Ectodermal cell (in vitro differentiated cells): Measurements from ENCODE around the gene PIK3AP1.

ENCODE experiments used
- H3K27ac ChIP-seq: 2 replicates; pipeline ENCODE4 v1.7.0; 2013; ENCODE audit warnings: mild to moderate bottlenecking, low read depth, low read length; ENCODE audit not compliant: insufficient read depth, poor library complexity, severe bottlenecking
- H3K27me3 ChIP-seq: 2 replicates; pipeline ENCODE4 v1.7.0; 2013; ENCODE audit warnings: mild to moderate bottlenecking, low read length; ENCODE audit not compliant: insufficient read depth, control insufficient read depth, poor library complexity, severe bottlenecking
- H3K36me3 ChIP-seq: one replicate; pipeline ENCODE4 v1.7.0; 2013; ENCODE audit warnings: low read length; ENCODE audit not compliant: control insufficient read depth, insufficient read depth
- H3K4me1 ChIP-seq: one replicate; pipeline ENCODE4 v1.7.0; 2013; ENCODE audit warnings: low read length; ENCODE audit not compliant: control insufficient read depth, insufficient read depth
- H3K4me3 ChIP-seq: 2 replicates; pipeline ENCODE4 v1.7.0; 2013; ENCODE audit warnings: low read depth, low read length, control low read depth; ENCODE audit not compliant: insufficient read depth
- H3K9me3 ChIP-seq: 2 replicates; pipeline ENCODE4 v1.7.0; 2013; ENCODE audit warnings: mild to moderate bottlenecking, low read length, moderate library complexity; ENCODE audit not compliant: control insufficient read depth
- WGBS, 2 experiments: methylation state at CpG; one replicate each; pipeline ENCODE4 v1.1.7; 2013; ENCODE audit warnings: missing lambda C conversion rate in 2 of 2; 5-methylcytosine and 5-hydroxymethylcytosine counted together

PIK3AP1 gene

GRCh38 chr10:96675846-96676245 lies 44.5 kb downstream of the PIK3AP1 start:
- H3K9me3 ChIP-seq, result no peaks in the 10 kb centered on the region
- 76 to 88% methylated on average over 3 of the region's 3 CpGs for WGBS, 2 experiments
- H3K27ac ChIP-seq, result no peak overlapping the region

GRCh38 chr10:96673318-96674099 lies 46.8 kb downstream of the PIK3AP1 start:
- WGBS, 2 experiments, result 85 to 86% methylated on average over 10 to 11 of the region's 11 CpGs
- H3K4me3 ChIP-seq, result no peak overlapping the region

More at GRCh38 chr10:96675846-96676245, 44.5 kb downstream of the PIK3AP1 start:
- no peaks in the 10 kb centered on the region for H3K36me3 ChIP-seq
- H3K27me3 ChIP-seq, result no peaks in the 10 kb centered on the region
- no peak overlapping the region for H3K4me3 ChIP-seq
- H3K4me1 ChIP-seq, result no peaks in the 10 kb centered on the region

GRCh38 chr10:96672481-96673175 lies 47.7 kb downstream of the PIK3AP1 start:
- no peaks in the 10 kb centered on the region for H3K27me3 ChIP-seq
- H3K36me3 ChIP-seq, result no peaks in the 10 kb centered on the region
- H3K4me3 ChIP-seq, result no peak overlapping the region
- no peak overlapping the region for H3K27ac ChIP-seq
- H3K9me3 ChIP-seq, result no peaks in the 10 kb centered on the region
- 87 to 91% methylated on average over 4 of the region's 4 CpGs for WGBS, 2 experiments
- no peaks in the 10 kb centered on the region for H3K4me1 ChIP-seq

More at GRCh38 chr10:96673318-96674099, 46.8 kb downstream of the PIK3AP1 start:
- Histone ChIP-seq H3K4me1 (no peaks in the 10 kb centered on the region), H3K9me3 (no peaks in the 10 kb centered on the region), H3K36me3 (no peaks in the 10 kb centered on the region), H3K27ac (no peak overlapping the region), H3K27me3 (no peaks in the 10 kb centered on the region)

- Histone ChIP-seq H3K36me3 (no peaks in the 10 kb centered on the region), H3K27me3 (no peaks in the 10 kb centered on the region), H3K27ac (no peak overlapping the region), H3K4me3 (no peak overlapping the region), H3K9me3 (no peaks in the 10 kb centered on the region), H3K4me1 (no peaks in the 10 kb centered on the region)
- WGBS, 2 experiments, result 81 to 86% methylated on average over 4 of the region's 4 CpGs
Measured at GRCh38 chr10:96671211-96671890, 49.0 kb downstream of the PIK3AP1 start.

- WGBS, 2 experiments, result 81 to 83% methylated on average over 4 of the region's 4 CpGs
- Histone ChIP-seq H3K4me3 (no peak overlapping the region), H3K36me3 (no peaks in the 10 kb centered on the region), H3K27me3 (no peaks in the 10 kb centered on the region), H3K9me3 (no peaks in the 10 kb centered on the region), H3K4me1 (no peaks in the 10 kb centered on the region), H3K27ac (no peak overlapping the region)
Measured at GRCh38 chr10:96670786-96671185, 49.5 kb downstream of the PIK3AP1 start.

- Histone ChIP-seq H3K4me3 (no peak overlapping the region), H3K4me1 (no peaks in the 10 kb centered on the region), H3K9me3 (no peaks in the 10 kb centered on the region), H3K36me3 (no peaks in the 10 kb centered on the region), H3K27me3 (no peaks in the 10 kb centered on the region), H3K27ac (no peak overlapping the region)
- 96% methylated on average over 3 of the region's 3 CpGs for WGBS, 2 experiments
Measured at GRCh38 chr10:96667401-96667800, 52.9 kb downstream of the PIK3AP1 start.

- 88 to 94% methylated on average over 3 of the region's 3 CpGs for WGBS, 2 experiments
- Histone ChIP-seq H3K9me3 (no peaks in the 10 kb centered on the region), H3K4me1 (no peaks in the 10 kb centered on the region), H3K27ac (no peak overlapping the region), H3K4me3 (no peak overlapping the region), H3K27me3 (no peaks in the 10 kb centered on the region), H3K36me3 (no peaks in the 10 kb centered on the region)
Measured at GRCh38 chr10:96666741-96667140, 53.6 kb downstream of the PIK3AP1 start.

- no peaks in the 10 kb centered on the region for H3K36me3 ChIP-seq
- H3K4me1 ChIP-seq, result no peaks in the 10 kb centered on the region
- no peaks in the 10 kb centered on the region for H3K9me3 ChIP-seq
- 96 to 97% methylated on average over 6 of the region's 6 CpGs for WGBS, 2 experiments
- no peak overlapping the region for H3K27ac ChIP-seq
- H3K27me3 ChIP-seq, result no peaks in the 10 kb centered on the region
- H3K4me3 ChIP-seq, result no peak overlapping the region
Measured at GRCh38 chr10:96665306-96665705, 55.0 kb downstream of the PIK3AP1 start.

- Histone ChIP-seq H3K27me3 (no peaks in the 10 kb centered on the region), H3K36me3 (no peaks in the 10 kb centered on the region), H3K4me3 (no peak overlapping the region), H3K4me1 (no peaks in the 10 kb centered on the region), H3K9me3 (no peaks in the 10 kb centered on the region), H3K27ac (no peak overlapping the region)
- 77% methylated on average over 3 of the region's 3 CpGs for WGBS, 2 experiments
Measured at GRCh38 chr10:96664563-96664962, 55.8 kb downstream of the PIK3AP1 start.

GRCh38 chr10:96663797-96664196 lies 56.5 kb downstream of the PIK3AP1 start:
- Histone ChIP-seq H3K4me1 (no peaks in the 10 kb centered on the region), H3K36me3 (no peaks in the 10 kb centered on the region), H3K27ac (no peak overlapping the region), H3K4me3 (no peak overlapping the region), H3K27me3 (no peaks in the 10 kb centered on the region), H3K9me3 (no peaks in the 10 kb centered on the region)
